ENCODE data around the gene DEFB112. TPM values are rescaled to one million over a fixed set of nuclear protein-coding genes. Genes with fewer than 3 reads are reported as not detected.
A peak's percentile ranks its signal among the peaks of the same experiment; 100 is the strongest.

DEFB112 gene
- total and polyA plus RNA-seq, 9 of the 15 experiments (the other 6 are each of a cell fraction or from before 2014, with no cell fraction given): not detected

DNA sequence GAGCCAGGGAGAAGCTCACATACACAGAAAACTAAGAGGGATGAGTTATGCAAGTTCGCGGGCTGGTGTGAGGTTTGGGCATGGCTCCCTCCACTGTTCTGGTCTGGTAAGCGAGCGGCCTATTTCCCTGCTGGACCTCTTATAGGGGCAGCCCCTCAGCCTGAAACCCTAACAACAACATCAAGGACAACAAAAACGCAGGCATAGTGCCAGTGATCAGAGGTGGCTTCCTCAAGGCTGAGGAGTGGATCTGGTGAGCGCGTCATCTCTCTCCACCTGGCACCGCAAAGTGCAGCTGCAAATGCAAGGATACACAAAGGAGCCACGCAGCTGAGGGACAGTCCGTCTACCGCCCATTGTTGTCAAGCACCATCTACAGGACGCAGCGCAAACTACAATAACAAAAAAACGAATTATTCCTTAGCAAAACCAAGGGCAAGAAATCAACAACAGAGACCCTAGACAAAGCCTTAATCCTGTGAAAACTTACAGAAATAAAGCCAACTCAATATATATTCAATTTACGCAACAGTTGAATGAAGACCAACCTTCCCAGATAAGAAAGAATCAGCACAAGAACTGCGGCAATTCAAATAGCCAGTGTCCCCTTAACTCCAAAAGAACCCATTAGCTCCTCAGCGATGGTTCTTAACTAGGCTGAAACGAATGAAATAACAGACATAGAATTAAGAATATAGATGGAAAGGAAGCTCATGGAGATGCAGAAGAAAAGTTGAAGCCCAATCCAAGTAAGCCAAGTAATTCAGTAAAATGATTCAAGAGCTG lies 18.8 kb downstream of the DEFB112 start:
- ChIA-PET CTCF (ENCODE audit: low intra/inter-chr PET ratio) (interaction anchor here (0.7 to 1.7 kb wide), 6 partner anchors 16 to 499 kb away, joined by 3 to 15 read pairs (median 4); no protein-coding TSS in a partner anchor), POLR2A (interaction anchor here (0.5 to 1.2 kb wide), 6 partner anchors 12 to 582 kb away, joined by 3 to 6 read pairs (median 3); partner anchors contain the start of gene DEFB112)
- 5% methylated on average over 18 of the region's 18 CpGs for WGBS (ENCODE audit: insufficient coverage, low coverage, missing lambda C conversion rate)
- H3K4me1 ChIP-seq (replicated peaks in 1 of 2; ENCODE audit: control insufficient read depth in 2 of 2, insufficient read depth in 2 of 2, low read length in 2 of 2): peaks cover 0 to 8% of the 10 kb centered on the region in 2 experiments; a peak in 2 of 5 replicates
- H3K4me2 ChIP-seq (ENCODE audit: insufficient read depth, low read length): peak overlapping the region; percentile 85
- ATAC-seq: peak; percentile 97
- H3K27ac ChIP-seq (ENCODE audit: extremely low read depth, low read depth, low read length): no peak overlapping the region
- peak; percentile 86 for FAIRE-seq
- intact Hi-C loops (cut with micrococcal nuclease): loop anchor here (1.0 to 5.0 kb wide), 5 partner anchors 108 to 579 kb away; no protein-coding TSS in a partner anchor
- no peaks in the 10 kb centered on the region for H3K79me2 ChIP-seq (ENCODE audit: control insufficient read depth, insufficient read depth, low read length)
- H2AFZ ChIP-seq (ENCODE audit: low read depth, low read length): peak overlapping the region; percentile 92
- no peaks in the 10 kb centered on the region for H3K36me3 ChIP-seq (ENCODE audit: control insufficient read depth, insufficient read depth, low read length)
- no peaks in the 10 kb centered on the region for H3K9me3 ChIP-seq (replicated peaks; ENCODE audit: control insufficient read depth, insufficient read depth, low read depth, low read length)
- H3K9me1 ChIP-seq (ENCODE audit: control insufficient read depth, insufficient read depth, low read length): no peaks in the 10 kb centered on the region
- H3K9ac ChIP-seq (ENCODE audit: insufficient read depth in 1 of 2, low read depth in 2 of 2, low read length in 2 of 2): peak overlapping the region in 1 of 2 experiments; percentile 75; a peak in 1 of 4 replicates
- no peaks in the 10 kb centered on the region for H4K20me1 ChIP-seq (replicated peaks; ENCODE audit: control insufficient read depth, insufficient read depth, low read length)
- no TSS peak for BruUV-seq (replicated peaks)
- H3K4me3 ChIP-seq: 0 out of 2 replicates have a peak overlapping the region, but pooled peaks have one; percentile 18
- peak; percentile 11 to 77 (median 34) for DNase-seq (ENCODE audit: extremely low read depth in 1 of 4, low spot score in 3 of 4)
- no peaks in the 10 kb centered on the region; a peak in 1 of 5 replicates for H3K27me3 ChIP-seq (ENCODE audit: control insufficient read depth in 2 of 2, insufficient read depth in 2 of 2, low read length in 2 of 2)
- in situ Hi-C loops (cut with MboI): no loop called here
- no peak for TF ChIP-seq SFPQ (IDR thresholded peaks at IDR 0.05; ENCODE audit: low read depth, low read length)
- TF ChIP-seq, protein P1, sequence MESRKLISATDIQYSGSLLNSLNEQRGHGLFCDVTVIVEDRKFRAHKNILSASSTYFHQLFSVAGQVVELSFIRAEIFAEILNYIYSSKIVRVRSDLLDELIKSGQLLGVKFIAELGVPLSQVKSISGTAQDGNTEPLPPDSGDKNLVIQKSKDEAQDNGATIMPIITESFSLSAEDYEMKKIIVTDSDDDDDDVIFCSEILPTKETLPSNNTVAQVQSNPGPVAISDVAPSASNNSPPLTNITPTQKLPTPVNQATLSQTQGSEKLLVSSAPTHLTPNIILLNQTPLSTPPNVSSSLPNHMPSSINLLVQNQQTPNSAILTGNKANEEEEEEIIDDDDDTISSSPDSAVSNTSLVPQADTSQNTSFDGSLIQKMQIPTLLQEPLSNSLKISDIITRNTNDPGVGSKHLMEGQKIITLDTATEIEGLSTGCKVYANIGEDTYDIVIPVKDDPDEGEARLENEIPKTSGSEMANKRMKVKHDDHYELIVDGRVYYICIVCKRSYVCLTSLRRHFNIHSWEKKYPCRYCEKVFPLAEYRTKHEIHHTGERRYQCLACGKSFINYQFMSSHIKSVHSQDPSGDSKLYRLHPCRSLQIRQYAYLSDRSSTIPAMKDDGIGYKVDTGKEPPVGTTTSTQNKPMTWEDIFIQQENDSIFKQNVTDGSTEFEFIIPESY (CRISPR knock-in tag; IDR thresholded peaks at IDR 0.05): no peak
- TF ChIP-seq ZFX (CRISPR knock-in tag; IDR thresholded peaks at IDR 0.05): no peak
- peak; percentile 74 for TF ChIP-seq CEBPB (tag; IDR thresholded peaks at IDR 0.05)
- 0 out of 2 replicates have a peak, but pooled peaks have one; percentile 32 for TF ChIP-seq TARDBP (IDR thresholded peaks at IDR 0.05)
- no peak for TF ChIP-seq C11orf30 (IDR thresholded peaks at IDR 0.05; ENCODE audit: low read depth)
- peak; percentile 87 for TF ChIP-seq CTBP1 (IDR thresholded peaks at IDR 0.05; ENCODE audit: borderline replicate concordance)
- no peak for TF ChIP-seq ILF3 (IDR thresholded peaks at IDR 0.05; ENCODE audit: borderline replicate concordance)
- no peak for TF ChIP-seq ZNF589 (CRISPR knock-in tag; IDR thresholded peaks at IDR 0.05; ENCODE audit: low read depth)
- no peak for TF ChIP-seq SLC30A9 (CRISPR knock-in tag; IDR thresholded peaks at IDR 0.05)
- TF ChIP-seq RCOR1 (IDR thresholded peaks at IDR 0.05; ENCODE audit: borderline replicate concordance in 1 of 2, low read depth in 2 of 2, low read length in 2 of 2): 0 out of 4 replicates have a peak, but pooled peaks of 1 of the 2 experiments have one; percentile 43
- TF ChIP-seq FOXA3 (CRISPR knock-in tag; conservative IDR thresholded peaks at IDR 0.05 in 1 of 2, IDR thresholded peaks at IDR 0.05 in 1 of 2): no peak
- TF ChIP-seq, protein P2, sequence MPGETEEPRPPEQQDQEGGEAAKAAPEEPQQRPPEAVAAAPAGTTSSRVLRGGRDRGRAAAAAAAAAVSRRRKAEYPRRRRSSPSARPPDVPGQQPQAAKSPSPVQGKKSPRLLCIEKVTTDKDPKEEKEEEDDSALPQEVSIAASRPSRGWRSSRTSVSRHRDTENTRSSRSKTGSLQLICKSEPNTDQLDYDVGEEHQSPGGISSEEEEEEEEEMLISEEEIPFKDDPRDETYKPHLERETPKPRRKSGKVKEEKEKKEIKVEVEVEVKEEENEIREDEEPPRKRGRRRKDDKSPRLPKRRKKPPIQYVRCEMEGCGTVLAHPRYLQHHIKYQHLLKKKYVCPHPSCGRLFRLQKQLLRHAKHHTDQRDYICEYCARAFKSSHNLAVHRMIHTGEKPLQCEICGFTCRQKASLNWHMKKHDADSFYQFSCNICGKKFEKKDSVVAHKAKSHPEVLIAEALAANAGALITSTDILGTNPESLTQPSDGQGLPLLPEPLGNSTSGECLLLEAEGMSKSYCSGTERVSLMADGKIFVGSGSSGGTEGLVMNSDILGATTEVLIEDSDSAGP (CRISPR knock-in tag; IDR thresholded peaks at IDR 0.05): no peak
- TF ChIP-seq SMAD2 (IDR thresholded peaks at IDR 0.05; ENCODE audit: low read depth, low read length): no peak
- no peak for TF ChIP-seq HDAC1 (IDR thresholded peaks at IDR 0.05)
